MCF 10A (cell line): ENCODE results near the gene P3H3. TPM values are rescaled to one million over a fixed set of nuclear protein-coding genes. Genes with fewer than 3 reads are reported as not detected.
"Not testable (repeated sequence)": the region's sequence is repeated elsewhere in the genome, so short reads cannot be mapped to it uniquely, and the experiment has no call there.

Experiments
- BruUV-seq: library from RNA; stranded (reverse); fragments of 400-500 nt; replicated peaks from 2 replicates; lab custom pipeline; 2021; lab: Mats Ljungman, UMichigan
- CTCF ChIA-PET: fragments of 300-600 bp; sonication (Branson Sonifier 250); formaldehyde crosslinking; extraction: SDS; loops from one replicate; lab custom pipeline; 2021; ENCODE audit warnings: antibody characterized with exemption, inconsistent platforms; lab: Yijun Ruan, JAX
- POLR2A ChIA-PET: fragments of 300-600, 350-650 bp; sonication (Branson Sonifier 250); formaldehyde crosslinking; extraction: SDS; loops from one replicate; lab custom pipeline; 2020; ENCODE audit warnings: antibody characterized with exemption, inconsistent platforms; lab: Yijun Ruan, JAX
- DNase-seq: peaks from one replicate; pipeline ENCODE4 v3.0.0-alpha.2; 2018; ENCODE audit not compliant: unreplicated experiment
- H3K27ac Mint-ChIP-seq: one replicate; pipeline ENCODE4 v1.8.0; 2022; ENCODE audit warnings: mild to moderate bottlenecking, low read depth, mixed read lengths; ENCODE audit not compliant: unreplicated experiment
- H3K27me3 Mint-ChIP-seq: one replicate; pipeline ENCODE4 v1.8.0; 2022; ENCODE audit warnings: mixed read lengths; ENCODE audit not compliant: insufficient read depth, unreplicated experiment
- H3K36me3 Mint-ChIP-seq: one replicate; pipeline ENCODE4 v1.8.0; 2022; ENCODE audit warnings: mild to moderate bottlenecking, moderate library complexity, mixed read lengths; ENCODE audit not compliant: insufficient read depth, unreplicated experiment
- H3K4me1 Mint-ChIP-seq: one replicate; pipeline ENCODE4 v1.8.0; 2022; ENCODE audit warnings: mixed read lengths; ENCODE audit not compliant: insufficient read depth, unreplicated experiment
- H3K4me3 Mint-ChIP-seq: one replicate; pipeline ENCODE4 v1.8.0; 2022; ENCODE audit warnings: mild to moderate bottlenecking, moderate library complexity, mixed read lengths; ENCODE audit not compliant: unreplicated experiment
- H3K9me3 Mint-ChIP-seq: one replicate; pipeline ENCODE4 v1.8.0; 2022; ENCODE audit warnings: mixed read lengths; ENCODE audit not compliant: unreplicated experiment
- CTCF ChIP-seq: fragments of 200-600 bp; IDR thresholded peaks from one replicate; pipeline ENCODE4 v1.8.0; 2022; ENCODE audit warnings: antibody characterized with exemption, mild to moderate bottlenecking; ENCODE audit not compliant: unreplicated experiment
- intact Hi-C: fragments of 100-400 bp; cut with micrococcal nuclease; formaldehyde crosslinking; loops from 2 replicates; pipeline ENCODE4 v1.14.1; 2022
- total RNA-seq: library from RNA; stranded (reverse); gene quantifications from 2 replicates; pipeline ENCODE4 v1.2.3, GENCODE V29; 2022

The P3H3 gene
- total RNA-seq, 1 experiment from 2014 or later, result 0.47 TPM

GRCh38 chr12:6871052-6871957 lies 43.1 kb downstream of the P3H3 start:
- ChIA-PET CTCF (interaction anchor here (0.6 to 7.7 kb wide), 25 partner anchors 11 to 240 kb away, joined by 3 to 64 read pairs (median 5); partner anchors contain the start of genes C12orf57, CDCA3, MLF2 and RNU7-1), POLR2A (interaction anchor here (0.6 to 7.7 kb wide), 8 partner anchors 12 to 147 kb away, joined by 3 to 81 read pairs (median 26); partner anchors contain the start of genes C12orf57, CDCA3, COPS7A and LRRC23)
- intact Hi-C loops, result no loop called here
- peak overlapping the region; percentile 77 for H3K27ac Mint-ChIP-seq
- peak overlapping the region; percentile 91 for H3K4me3 Mint-ChIP-seq
- no peak for TF ChIP-seq CTCF
- H3K27me3 Mint-ChIP-seq, result no peaks in the 10 kb centered on the region
- peaks cover 29% of the 10 kb centered on the region for H3K4me1 Mint-ChIP-seq
- no peaks in the 10 kb centered on the region for H3K9me3 Mint-ChIP-seq
- no TSS peak for BruUV-seq
- H3K36me3 Mint-ChIP-seq, result peaks cover 37% of the 10 kb centered on the region
- peak; percentile 77 for DNase-seq

DNA sequence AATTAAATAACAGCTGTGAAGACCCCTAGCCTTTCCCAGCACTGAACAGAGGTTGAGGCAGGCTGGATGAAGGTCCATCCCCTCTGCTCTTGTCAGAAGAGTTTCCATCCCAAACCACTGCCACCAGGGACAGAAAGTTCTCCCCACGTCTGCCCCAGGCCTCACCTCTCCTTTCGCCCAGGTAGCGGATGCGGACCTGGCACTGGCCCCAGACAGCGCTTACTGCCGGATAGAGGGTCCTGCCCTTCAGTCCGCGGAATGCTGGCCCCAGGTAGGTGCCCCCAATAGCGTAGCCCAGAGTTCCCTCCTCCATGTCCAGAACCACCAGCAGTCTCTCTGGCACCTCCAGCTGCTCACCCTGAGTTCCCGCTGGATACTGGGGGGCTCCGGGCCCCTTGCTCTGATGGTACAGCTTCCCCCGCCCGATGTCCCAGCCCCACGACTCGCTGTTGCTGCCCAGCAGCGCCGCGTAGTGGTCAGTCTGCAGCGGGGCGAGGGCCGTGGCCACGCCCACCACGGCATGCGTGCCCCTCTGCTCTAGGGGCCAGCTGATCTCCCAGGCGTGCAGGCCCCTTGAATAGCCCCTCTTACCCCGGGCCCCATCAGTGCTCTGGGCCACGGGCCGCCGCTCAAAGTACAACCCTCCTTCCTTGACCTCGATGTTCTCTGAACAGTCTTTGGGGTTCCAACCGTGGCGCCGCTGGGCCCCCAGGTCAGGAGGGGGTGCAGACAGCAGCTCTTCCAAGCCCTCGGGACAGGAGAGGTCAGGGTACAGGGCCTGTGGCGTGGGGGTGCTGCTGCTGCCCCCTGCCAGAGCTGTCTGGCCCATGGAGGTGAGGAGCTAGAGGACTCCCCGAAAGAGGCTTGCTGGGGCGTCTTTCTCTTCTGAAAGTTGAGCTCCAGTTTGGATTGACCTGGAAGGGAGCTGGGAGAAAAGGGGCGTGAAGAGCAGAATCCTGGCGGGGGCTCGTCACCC lies 44.2 kb downstream of the P3H3 start:
- H3K36me3 Mint-ChIP-seq, result peaks cover 37% of the 10 kb centered on the region
- peak; percentile 85 for TF ChIP-seq CTCF
- ChIA-PET CTCF (interaction anchor here (0.6 to 7.7 kb wide), 43 partner anchors 9 to 824 kb away, joined by 3 to 64 read pairs (median 5); partner anchors contain the start of genes C12orf57, C1S, CDCA3 and MLF2), POLR2A (interaction anchor here (0.5 to 7.7 kb wide), 35 partner anchors 9 to 535 kb away, joined by 3 to 81 read pairs (median 4); partner anchors contain the start of genes C12orf57, CDCA3, COPS7A and LRRC23)
- peak overlapping the region; percentile 77 for H3K27ac Mint-ChIP-seq
- TSS peak; percentile 50 for BruUV-seq
- peak overlapping the region; percentile 91 for H3K4me3 Mint-ChIP-seq
- no peaks in the 10 kb centered on the region for H3K9me3 Mint-ChIP-seq
- DNase-seq, result peak; percentile 79
- peaks cover 24% of the 10 kb centered on the region for H3K4me1 Mint-ChIP-seq
- no peaks in the 10 kb centered on the region for H3K27me3 Mint-ChIP-seq
- intact Hi-C loops, result no loop called here

DNA sequence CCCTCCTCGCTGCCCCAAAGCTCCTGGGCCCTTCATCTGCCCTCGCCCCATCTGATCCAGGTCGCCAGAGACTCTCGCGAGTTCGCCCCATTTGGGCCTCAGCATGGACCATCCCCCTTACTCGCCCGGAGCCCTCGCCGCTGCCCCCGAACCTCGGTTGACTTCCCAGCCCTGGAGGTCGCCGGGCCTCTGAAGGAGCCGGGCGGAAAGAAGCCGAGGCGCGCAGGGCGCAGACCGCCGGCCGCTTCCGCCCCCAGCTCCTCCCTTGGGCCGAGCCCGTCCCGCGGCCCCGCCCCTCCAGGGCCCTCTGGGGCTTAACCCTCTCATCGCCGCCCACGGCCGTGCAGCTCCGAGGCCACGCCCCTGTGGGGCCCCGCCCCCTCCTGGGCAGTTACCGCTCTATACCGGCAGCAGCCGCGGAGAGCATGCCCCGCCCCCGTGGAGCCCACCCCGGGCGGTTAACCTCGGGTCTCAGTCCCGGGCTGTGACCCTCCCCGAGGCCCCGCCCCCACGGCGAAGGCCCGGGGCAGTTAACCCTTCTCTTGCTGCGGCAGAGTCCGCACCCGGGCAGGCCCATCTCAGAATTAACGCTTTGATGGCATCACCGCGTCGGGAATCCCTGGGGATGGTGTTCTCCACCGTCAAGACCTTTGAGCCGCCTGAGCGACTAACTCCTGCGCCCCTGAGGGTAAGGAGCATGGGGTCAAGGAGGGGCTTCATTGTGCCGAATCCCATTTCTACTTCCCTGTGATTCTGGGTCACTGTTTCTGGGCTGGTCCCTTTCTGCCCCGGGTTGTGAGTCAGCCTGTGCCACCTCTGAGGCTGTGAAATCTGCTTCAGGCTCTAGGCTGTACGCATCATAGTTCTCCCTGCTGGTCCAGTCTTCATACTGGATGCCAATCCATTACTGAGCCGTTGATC lies 45.1 kb downstream of the P3H3 start, which contains the start of gene SPSB2:
Gene SPSB2, minus strand, starts transcription at position 210 of the 921 bp plus-strand sequence. CDS start 402 bp downstream, outside the sequence.
- peak within 1 kb of the TSS; percentile 77 for H3K27ac Mint-ChIP-seq
- H3K36me3 Mint-ChIP-seq, result peaks cover 31% of the 10 kb centered on the region
- intact Hi-C loops, result no loop called here
- no TSS peak for BruUV-seq
- no peaks in the 10 kb centered on the region for H3K27me3 Mint-ChIP-seq
- H3K4me3 Mint-ChIP-seq, result peak within 1 kb of the TSS; percentile 91
- POLR2A ChIA-PET, result interaction anchor here (0.5 to 7.7 kb wide), 37 partner anchors 8 to 536 kb away, joined by 3 to 81 read pairs (median 4); partner anchors contain the start of genes C12orf57, CDCA3, COPS7A and GPR162
- H3K9me3 Mint-ChIP-seq, result no peaks in the 10 kb centered on the region
- CTCF ChIA-PET, result interaction anchor here (0.6 to 7.7 kb wide), 40 partner anchors 8 to 789 kb away, joined by 3 to 64 read pairs (median 5); partner anchors contain the start of genes C12orf57, C1S, CDCA3 and MLF2
- peak; percentile 93 for DNase-seq
- no peak for TF ChIP-seq CTCF
- H3K4me1 Mint-ChIP-seq, result peaks cover 24% of the 10 kb centered on the region

- POLR2A ChIA-PET, result interaction anchor here (0.6 to 7.7 kb wide), 7 partner anchors 17 to 121 kb away, joined by 3 to 81 read pairs (median 14); partner anchors contain the start of genes C12orf57, CDCA3, LRRC23 and RNU7-1
These were observed 45.8 kb downstream of the P3H3 start for GRCh38 chr12:6874015-6874368.

GRCh38 chr12:6879824-6880223 lies 51.6 kb downstream of the P3H3 start:
- not testable (repeated sequence) for H3K27ac Mint-ChIP-seq

More at GRCh38 chr12:6874015-6874368, 45.8 kb downstream of the P3H3 start:
- BruUV-seq, DNase-seq, H3K9me3 Mint-ChIP-seq, H3K27me3 Mint-ChIP-seq, intact Hi-C loops, H3K27ac Mint-ChIP-seq: not testable (repeated sequence)
- Mint-ChIP-seq H3K36me3 (peaks cover 27% of the 10 kb centered on the region), H3K4me1 (peaks cover 20% of the 10 kb centered on the region), H3K4me3 (peak overlapping the region; percentile 91)
- CTCF ChIA-PET, result interaction anchor here (0.6 to 7.7 kb wide), 8 partner anchors 8 to 789 kb away, joined by 3 to 64 read pairs (median 4); no protein-coding TSS in a partner anchor

More at GRCh38 chr12:6879824-6880223, 51.6 kb downstream of the P3H3 start:
- H3K9me3 Mint-ChIP-seq, H3K27me3 Mint-ChIP-seq, H3K4me1 Mint-ChIP-seq, BruUV-seq, H3K4me3 Mint-ChIP-seq, intact Hi-C loops, H3K36me3 Mint-ChIP-seq, DNase-seq: not testable (repeated sequence)
- ChIA-PET POLR2A (interaction anchor here (1.8 kb wide), 1 partner anchor 11 kb away, joined by 6 read pairs; no protein-coding TSS in a partner anchor), CTCF (interaction anchor here (0.6 to 4.0 kb wide), 6 partner anchors 10 to 127 kb away, joined by 3 to 24 read pairs (median 4); partner anchors contain the start of gene MLF2)
